ENCODE measurements around the gene MMADHC.

The MMADHC gene

GRCh38 chr2:149544692-149545091 is 42.9 kb downstream of the MMADHC start:
- no peak for DNase-seq

GRCh38 chr2:149543845-149544244 is 43.7 kb downstream of the MMADHC start:
- DNase-seq, result no peak

GRCh38 chr2:149540138-149540537 is 47.4 kb downstream of the MMADHC start:
- DNase-seq, result no peak

- no peak for DNase-seq
Measured at GRCh38 chr2:149538138-149538833, 49.3 kb downstream of the MMADHC start.

- DNase-seq, result no peak
Measured at GRCh38 chr2:149537092-149537726, 50.4 kb downstream of the MMADHC start.

GRCh38 chr2:149536649-149537048 is 50.9 kb downstream of the MMADHC start:
- no peak for DNase-seq

GRCh38 chr2:149534674-149535073 is 52.9 kb downstream of the MMADHC start:
- DNase-seq, result no peak

GRCh38 chr2:149528983-149529382 is 58.6 kb downstream of the MMADHC start:
- DNase-seq, result no peak

GRCh38 chr2:149527998-149528755 is 59.4 kb downstream of the MMADHC start:
- no peak for DNase-seq

- no peak for DNase-seq
Measured at GRCh38 chr2:149526689-149527088, 60.9 kb downstream of the MMADHC start.

GRCh38 chr2:149525323-149525722 is 62.3 kb downstream of the MMADHC start:
- no peak for DNase-seq

Measured in activated T-cell treated with anti-CD3 and anti-CD28 coated beads for 4 hours (primary cell).